Measurements from ENCODE around the gene FBXW8. TPM values are rescaled to one million over a fixed set of nuclear protein-coding genes. Genes with fewer than 3 reads are reported as not detected.

The FBXW8 gene
- total RNA-seq, 4 donors from 2014 or later, result 4.2 to 5.6 (median 4.7) TPM

DNA sequence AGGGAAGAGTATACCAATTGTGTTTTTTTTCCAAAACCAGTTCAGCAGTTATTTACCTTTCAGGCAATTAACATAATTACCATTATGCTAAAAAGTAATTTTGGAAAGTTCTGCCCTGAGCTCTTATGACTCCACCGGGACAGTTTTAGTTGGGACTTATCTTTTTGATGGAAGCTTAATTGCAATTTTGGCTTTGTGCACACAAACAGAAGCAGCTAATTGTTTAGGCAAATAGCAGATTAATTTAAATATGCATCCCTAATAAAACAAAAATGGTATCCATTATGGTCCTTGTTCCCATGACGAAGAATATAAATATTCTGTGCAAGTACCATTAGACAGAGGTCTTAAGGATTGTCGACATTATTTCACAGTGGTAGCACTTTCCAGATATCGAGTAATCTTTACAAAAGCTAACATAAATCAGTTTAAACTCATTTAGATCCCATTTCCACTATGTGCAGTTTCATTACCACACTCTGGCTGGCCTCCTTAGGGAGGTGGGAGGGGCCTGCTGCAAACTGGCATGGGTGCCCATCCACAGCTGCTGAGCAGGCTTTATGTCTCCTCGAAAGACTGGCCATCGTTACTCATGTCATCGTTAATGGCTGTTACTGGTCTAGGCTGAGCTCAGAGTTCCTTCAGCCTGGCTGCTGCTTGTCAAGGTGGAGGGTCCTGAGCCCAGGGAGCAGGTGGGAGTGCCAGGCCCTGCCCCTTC, 68.2 kb downstream of the FBXW8 start:
- TF ChIP-seq POLR2A (IDR thresholded peaks at IDR 0.05), result no peak
- TF ChIP-seq, protein P1, sequence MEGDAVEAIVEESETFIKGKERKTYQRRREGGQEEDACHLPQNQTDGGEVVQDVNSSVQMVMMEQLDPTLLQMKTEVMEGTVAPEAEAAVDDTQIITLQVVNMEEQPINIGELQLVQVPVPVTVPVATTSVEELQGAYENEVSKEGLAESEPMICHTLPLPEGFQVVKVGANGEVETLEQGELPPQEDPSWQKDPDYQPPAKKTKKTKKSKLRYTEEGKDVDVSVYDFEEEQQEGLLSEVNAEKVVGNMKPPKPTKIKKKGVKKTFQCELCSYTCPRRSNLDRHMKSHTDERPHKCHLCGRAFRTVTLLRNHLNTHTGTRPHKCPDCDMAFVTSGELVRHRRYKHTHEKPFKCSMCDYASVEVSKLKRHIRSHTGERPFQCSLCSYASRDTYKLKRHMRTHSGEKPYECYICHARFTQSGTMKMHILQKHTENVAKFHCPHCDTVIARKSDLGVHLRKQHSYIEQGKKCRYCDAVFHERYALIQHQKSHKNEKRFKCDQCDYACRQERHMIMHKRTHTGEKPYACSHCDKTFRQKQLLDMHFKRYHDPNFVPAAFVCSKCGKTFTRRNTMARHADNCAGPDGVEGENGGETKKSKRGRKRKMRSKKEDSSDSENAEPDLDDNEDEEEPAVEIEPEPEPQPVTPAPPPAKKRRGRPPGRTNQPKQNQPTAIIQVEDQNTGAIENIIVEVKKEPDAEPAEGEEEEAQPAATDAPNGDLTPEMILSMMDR (IDR thresholded peaks at IDR 0.05 in 4 of 5, conservative IDR thresholded peaks at IDR 0.05 in 1 of 5), result no peak
- Histone ChIP-seq H3K4me1 (no peaks in the 10 kb centered on the region), H3K9me3 (no peaks in the 10 kb centered on the region), H3K4me3 (no peak overlapping the region), H3K27me3 (no peaks in the 10 kb centered on the region), H3K27ac (no peak overlapping the region), H3K36me3 (no peaks in the 10 kb centered on the region)
- intact Hi-C loops (cut with DNase I; ENCODE audit: low total_unique reads), result no loop called here
- DNase-seq (no peak), ATAC-seq (no peak)
- in situ Hi-C loops (cut with MboI; ENCODE audit: low sequenced_read_pairs in 4 of 4), result no loop called here

DNA sequence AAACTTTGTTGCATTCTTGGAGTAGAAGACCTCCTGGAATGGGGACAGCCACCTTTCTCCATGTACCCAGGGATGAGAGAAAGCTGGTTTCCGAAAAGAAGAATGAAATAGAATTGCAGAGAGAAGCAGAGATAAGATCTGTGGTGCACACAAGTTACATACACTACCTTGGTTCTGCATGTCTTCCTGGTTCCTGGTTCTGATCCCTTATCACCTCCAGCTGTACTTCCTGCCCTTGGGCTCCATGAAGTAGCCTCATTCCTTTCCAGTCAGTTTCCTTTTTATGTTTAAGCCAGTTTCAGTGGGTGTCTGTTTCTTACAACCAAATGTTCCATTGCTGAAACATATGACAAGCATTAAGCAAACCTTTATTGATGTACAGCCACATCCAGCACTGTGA, 69.3 kb downstream of the FBXW8 start:
- H3K27ac ChIP-seq, result no peak overlapping the region
- no peak for TF ChIP-seq POLR2A (IDR thresholded peaks at IDR 0.05)
- TF ChIP-seq, protein P1 (IDR thresholded peaks at IDR 0.05 in 4 of 5, conservative IDR thresholded peaks at IDR 0.05 in 1 of 5), result no peak
- H3K4me1 ChIP-seq, result no peaks in the 10 kb centered on the region
- intact Hi-C loops (cut with DNase I; ENCODE audit: low total_unique reads) (no loop called here), in situ Hi-C loops (cut with MboI; ENCODE audit: low sequenced_read_pairs in 4 of 4) (no loop called here)
- no peaks in the 10 kb centered on the region for H3K36me3 ChIP-seq
- ATAC-seq, result no peak
- no peaks in the 10 kb centered on the region for H3K9me3 ChIP-seq
- H3K4me3 ChIP-seq, result no peak overlapping the region
- H3K27me3 ChIP-seq, result no peaks in the 10 kb centered on the region
- DNase-seq, result no peak

DNA sequence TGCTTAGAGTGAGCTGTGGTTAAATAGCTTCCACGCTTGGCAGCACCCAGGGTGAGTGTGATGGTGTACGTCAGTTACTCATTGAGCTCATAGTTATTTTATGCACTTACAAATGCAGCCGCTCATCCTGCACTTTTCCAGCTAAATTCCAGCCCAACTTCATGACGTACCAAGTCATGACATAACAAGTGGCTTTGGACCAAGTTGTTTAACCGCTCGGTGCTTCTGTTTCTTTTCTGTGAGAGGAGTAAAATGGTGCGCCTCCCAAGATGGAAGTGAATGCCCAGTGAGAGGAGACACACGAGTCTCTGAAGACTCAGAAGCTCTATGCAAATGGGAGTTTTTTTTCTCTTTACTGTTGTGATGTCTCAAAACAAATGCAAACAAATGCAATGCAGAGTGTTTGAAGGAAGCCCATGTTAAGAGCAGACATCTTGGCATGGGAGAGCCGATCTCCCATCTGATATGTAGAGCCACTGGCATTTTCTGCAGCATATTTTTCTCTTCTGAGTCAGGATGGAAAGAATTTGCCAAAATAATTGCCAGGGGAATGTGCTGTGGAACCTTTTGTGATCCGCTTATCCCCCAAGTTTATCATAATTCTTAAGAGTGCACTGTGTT, 72.2 kb downstream of the FBXW8 start:
- H3K36me3 ChIP-seq, result no peaks in the 10 kb centered on the region
- in situ Hi-C loops (cut with MboI; ENCODE audit: low sequenced_read_pairs in 4 of 4) (no loop called here), intact Hi-C loops (cut with DNase I; ENCODE audit: low total_unique reads) (no loop called here)
- no peaks in the 10 kb centered on the region for H3K4me1 ChIP-seq
- no peak overlapping the region for H3K27ac ChIP-seq
- DNase-seq (no peak), ATAC-seq (no peak)
- no peak overlapping the region for H3K4me3 ChIP-seq
- no peaks in the 10 kb centered on the region for H3K9me3 ChIP-seq
- H3K27me3 ChIP-seq, result no peaks in the 10 kb centered on the region
- TF ChIP-seq POLR2A (IDR thresholded peaks at IDR 0.05), result no peak
- TF ChIP-seq, protein P1 (IDR thresholded peaks at IDR 0.05 in 4 of 5, conservative IDR thresholded peaks at IDR 0.05 in 1 of 5), result no peak

DNA sequence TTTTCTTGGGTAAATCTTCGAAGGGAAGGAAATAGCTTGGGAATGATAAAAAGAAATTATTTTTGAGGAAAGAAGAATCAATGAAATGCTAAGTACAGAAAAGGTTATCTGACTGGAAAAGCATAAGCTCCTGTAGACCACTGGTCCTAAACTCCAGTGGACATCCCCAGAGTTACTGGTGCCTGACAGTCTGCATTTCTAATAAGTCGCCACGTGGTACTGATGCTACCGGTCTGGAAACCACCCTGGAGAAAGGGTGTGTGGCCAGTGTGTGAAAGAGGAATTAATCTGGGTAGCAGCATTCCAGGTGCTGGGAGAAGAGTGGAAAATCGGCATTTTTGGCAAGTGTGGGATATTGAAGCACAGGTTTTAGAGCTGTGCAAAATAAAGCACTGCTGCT, 73.3 kb downstream of the FBXW8 start:
- Histone ChIP-seq H3K4me3 (no peak overlapping the region), H3K27ac (no peak overlapping the region), H3K36me3 (peaks cover 0 to 1% of the 10 kb centered on the region in 2 donors), H3K27me3 (no peaks in the 10 kb centered on the region), H3K4me1 (no peaks in the 10 kb centered on the region), H3K9me3 (no peaks in the 10 kb centered on the region)
- in situ Hi-C loops (cut with MboI; ENCODE audit: low sequenced_read_pairs in 4 of 4), result no loop called here
- TF ChIP-seq, protein P1 (IDR thresholded peaks at IDR 0.05 in 4 of 5, conservative IDR thresholded peaks at IDR 0.05 in 1 of 5), result no peak
- no peak for TF ChIP-seq POLR2A (IDR thresholded peaks at IDR 0.05)
- no peak for DNase-seq
- no peak for ATAC-seq
- intact Hi-C loops (cut with DNase I; ENCODE audit: low total_unique reads), result no loop called here
